SU-DHL-6 (cell line): ENCODE measurements around the gene CKAP2L.

ENCODE experiments used
- H2AFZ ChIP-seq: fragments of 200-600 bp; sonication (generic); 2 replicates; pipeline ENCODE4 v1.6.1; 2014; ENCODE audit warnings: low read depth, mild to moderate bottlenecking, moderate library complexity, mixed read lengths, antibody characterized with exemption, low read length; ENCODE audit not compliant: severe bottlenecking
- H3F3A ChIP-seq: fragments of 200-600 bp; shearing (Covaris generic); 2 replicates; pipeline ENCODE4 v1.6.0; 2016; ENCODE audit warnings: antibody characterized with exemption, mild to moderate bottlenecking; ENCODE audit not compliant: insufficient read depth
- H3K27ac ChIP-seq: fragments of 200-600 bp; sonication (generic); 2 replicates; pipeline ENCODE4 v1.5.1; 2016; ENCODE audit warnings: low read depth, mild to moderate bottlenecking, low read length, moderate library complexity, mixed read lengths
- H3K27me3 ChIP-seq: fragments of 200-600 bp; sonication (generic), shearing (Covaris generic); 2 replicates; pipeline ENCODE4 v1.6.0; 2014; ENCODE audit warnings: mild to moderate bottlenecking, low read length
- H3K36me3 ChIP-seq: fragments of 200-600 bp; sonication (generic); 2 replicates; pipeline ENCODE4 v1.6.1; 2014; ENCODE audit warnings: mild to moderate bottlenecking, low read length, mixed read lengths
- H3K4me2 ChIP-seq: fragments of 300-600, 200-600 bp; shearing (Covaris generic), sonication (generic); 2 replicates; pipeline ENCODE4 v1.6.0; 2014; ENCODE audit warnings: low read length, low read depth, mild to moderate bottlenecking; ENCODE audit not compliant: poor library complexity, severe bottlenecking
- H3K4me3 ChIP-seq: fragments of 200-600 bp; sonication (generic); 2 replicates; pipeline ENCODE4 v1.5.1; 2014; ENCODE audit warnings: antibody characterized with exemption, low read length, mild to moderate bottlenecking, mixed read lengths; ENCODE audit not compliant: insufficient read depth, poor library complexity, severe bottlenecking
- H3K79me2 ChIP-seq: fragments of 200-600 bp; sonication (generic); 2 replicates; pipeline ENCODE4 v1.6.1; 2014; ENCODE audit warnings: mild to moderate bottlenecking, low read length, moderate library complexity; ENCODE audit not compliant: insufficient read depth
- H3K9ac ChIP-seq: fragments of 200-600 bp; sonication (generic); 2 replicates; pipeline ENCODE4 v1.7.0; 2014; ENCODE audit warnings: mild to moderate bottlenecking, low read length
- H3K9me2 ChIP-seq: fragments of 200-600 bp; sonication (generic); replicated peaks from 2 replicates; pipeline ENCODE4 v1.6.1; 2014; ENCODE audit warnings: low read length; ENCODE audit not compliant: insufficient read depth
- H3K9me3 ChIP-seq: fragments of 200-600 bp; sonication (generic); 2 replicates; pipeline ENCODE4 v1.6.1; 2014; ENCODE audit warnings: low read length, mixed read lengths; ENCODE audit not compliant: insufficient read depth
- H4K20me1 ChIP-seq: fragments of 200-600 bp; sonication (generic); 2 replicates; pipeline ENCODE4 v1.6.1; 2014; ENCODE audit warnings: low read depth, mild to moderate bottlenecking, antibody characterized with exemption, low read length, moderate library complexity, mixed read lengths
- CTCF ChIP-seq: fragments of 200-600 bp; sonication (generic); IDR thresholded peaks from one replicate; pipeline ENCODE4 v1.5.1; 2017; ENCODE audit warnings: antibody characterized with exemption, mild to moderate bottlenecking, low read length, moderate library complexity; ENCODE audit not compliant: insufficient read depth, poor library complexity, severe bottlenecking
- EZH2phosphoT487 ChIP-seq: fragments of 200-600 bp; sonication (generic), shearing (Covaris generic); conservative IDR thresholded peaks from 2 replicates; pipeline ENCODE4 v1.6.1; 2018; ENCODE audit warnings: mild to moderate bottlenecking, antibody characterized with exemption, low read length, moderate library complexity, mixed read lengths

The CKAP2L gene

GRCh38 chr2:112688086-112688880, 76.1 kb downstream of the CKAP2L start:
- no peak overlapping the region for H3K27ac ChIP-seq
- H3K79me2 ChIP-seq, result no peaks in the 10 kb centered on the region
- no peaks in the 10 kb centered on the region for H4K20me1 ChIP-seq
- no peak overlapping the region for H3K4me2 ChIP-seq
- no peaks in the 10 kb centered on the region for H3F3A ChIP-seq
- H3K4me3 ChIP-seq, result no peak overlapping the region
- H3K9me2 ChIP-seq, result no peaks in the 10 kb centered on the region
- H3K27me3 ChIP-seq, result no peaks in the 10 kb centered on the region
- TF ChIP-seq EZH2phosphoT487 (no peak), CTCF (no peak)
- H3K9me3 ChIP-seq, result no peaks in the 10 kb centered on the region
- H2AFZ ChIP-seq, result no peak overlapping the region
- H3K9ac ChIP-seq, result no peak overlapping the region
- H3K36me3 ChIP-seq, result no peaks in the 10 kb centered on the region

- TF ChIP-seq CTCF (no peak), EZH2phosphoT487 (no peak)
- Histone ChIP-seq H2AFZ (no peak overlapping the region), H3K9ac (no peak overlapping the region), H3F3A (no peaks in the 10 kb centered on the region), H4K20me1 (no peaks in the 10 kb centered on the region), H3K27ac (no peak overlapping the region), H3K9me2 (no peaks in the 10 kb centered on the region), H3K79me2 (no peaks in the 10 kb centered on the region), H3K27me3 (no peaks in the 10 kb centered on the region), H3K36me3 (no peaks in the 10 kb centered on the region), H3K4me3 (no peak overlapping the region), H3K4me2 (no peak overlapping the region), H3K9me3 (no peaks in the 10 kb centered on the region)
Measured at GRCh38 chr2:112687522-112687921, 76.9 kb downstream of the CKAP2L start.
